ENCODE data around the gene DNM1. TPM values are rescaled to one million over a fixed set of nuclear protein-coding genes. Genes with fewer than 3 reads are reported as not detected.
A peak's percentile ranks its signal among the peaks of the same experiment; 100 is the strongest.

Gene DNM1
- total and polyA plus RNA-seq, 2 of the 8 experiments (the other 6 are each of a cell fraction or from before 2014, with no cell fraction given), result 34.3 to 62.7 TPM

DNA sequence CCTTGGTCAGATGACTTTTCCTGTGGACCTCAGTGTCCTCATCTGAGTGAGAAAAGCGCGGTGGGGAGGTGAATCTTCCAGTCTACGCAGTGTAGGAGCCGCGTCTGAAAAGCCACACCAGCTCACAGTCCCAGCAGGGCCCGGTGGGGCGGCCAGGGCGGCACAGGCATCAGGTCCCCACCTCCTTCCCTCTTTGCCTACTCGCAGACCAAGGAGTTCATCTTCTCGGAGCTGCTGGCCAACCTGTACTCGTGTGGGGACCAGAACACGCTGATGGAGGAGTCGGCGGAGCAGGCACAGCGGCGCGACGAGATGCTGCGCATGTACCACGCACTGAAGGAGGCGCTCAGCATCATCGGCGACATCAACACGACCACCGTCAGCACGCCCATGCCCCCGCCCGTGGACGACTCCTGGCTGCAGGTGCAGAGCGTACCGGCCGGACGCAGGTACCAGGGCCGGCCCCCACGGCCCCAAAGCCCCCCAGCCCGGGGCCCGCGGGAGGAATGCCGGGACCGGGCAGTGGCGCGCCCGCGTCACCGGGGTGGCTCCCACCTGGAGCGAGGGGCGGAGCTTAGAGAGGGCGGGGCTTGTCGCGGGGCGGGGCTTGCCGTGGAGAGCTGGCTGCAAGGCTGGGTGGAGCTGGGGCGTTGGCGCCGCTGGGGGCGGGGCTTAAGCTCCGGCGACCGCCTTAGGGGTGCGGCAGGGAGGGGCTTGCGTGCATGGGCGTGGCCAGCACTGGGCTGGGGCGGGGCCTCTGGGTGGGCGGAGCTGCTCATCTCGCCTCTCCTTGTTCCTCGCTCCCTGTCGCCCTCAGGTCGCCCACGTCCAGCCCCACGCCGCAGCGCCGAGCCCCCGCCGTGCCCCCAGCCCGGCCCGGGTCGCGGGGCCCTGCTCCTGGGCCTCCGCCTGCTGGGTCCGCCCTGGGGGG lies 47.0 kb downstream of the DNM1 start:
- peak overlapping the region; percentile 40 for H4K91ac ChIP-seq (replicated peaks; ENCODE audit: insufficient read length, low read length)
- peak overlapping the region; percentile 42; the same call in 1 of the 2 replicates for H4K8ac ChIP-seq (ENCODE audit: extremely low read depth, insufficient read depth, low read length)
- no peaks in the 10 kb centered on the region for H3K9me3 ChIP-seq (ENCODE audit: insufficient read depth in 2 of 2, low read depth in 1 of 2, low read length in 1 of 2)
- WGBS, 2 experiments (ENCODE audit: extremely low coverage in 1 of 2, insufficient coverage in 1 of 2, insufficient read length in 1 of 2, insufficient replicate concordance in 2 of 2, low coverage in 1 of 2, low lambda C conversion rate in 2 of 2, missing lambda C conversion rate in 1 of 2), result 14% methylated on average over 47 of the region's 81 CpGs; no CpG with 5 or more reads in 1 of the 2 experiments
- peaks cover 8 to 19% of the 10 kb centered on the region in 2 experiments for H4K20me1 ChIP-seq (replicated peaks in 1 of 2; ENCODE audit: control insufficient read depth in 1 of 2, insufficient read depth in 2 of 2, low read length in 2 of 2)
- no peak overlapping the region for H4K5ac ChIP-seq (ENCODE audit: insufficient read length, low read depth, low read length)
- no peak overlapping the region for H2AK5ac ChIP-seq (ENCODE audit: low read depth, low read length)
- FAIRE-seq (no peak), DNase-seq (ENCODE audit: low read depth in 1 of 2, low spot score in 2 of 2) (peak; percentile 93 to 100)
- CTCF ChIA-PET (ENCODE audit: partially characterized antibody), result interaction anchor here (1.0 to 2.2 kb wide), 4 partner anchors 9 to 150 kb away, joined by 3 to 13 read pairs (median 4); no protein-coding TSS in a partner anchor
- H3K36me3 ChIP-seq (ENCODE audit: control insufficient read depth in 2 of 4, insufficient read depth in 4 of 4, low read length in 3 of 4), result peaks cover 0 to 3% (median 0%) of the 10 kb centered on the region in 4 experiments; a peak in 2 of 8 replicates
- no peak overlapping the region for H2AFZ ChIP-seq (ENCODE audit: low read length)
- no peak overlapping the region for H2BK120ac ChIP-seq (replicated peaks; ENCODE audit: low read depth, low read length)
- peak overlapping the region; percentile 59 to 83 (median 63) for H3K4me3 ChIP-seq (ENCODE audit: extremely low read depth in 1 of 4, insufficient read depth in 2 of 4, low read depth in 3 of 4, low read length in 4 of 4)
- peaks cover 7 to 10% (median 9%) of the 10 kb centered on the region in 4 experiments for H3K4me1 ChIP-seq (replicated peaks in 1 of 4; ENCODE audit: control insufficient read depth in 3 of 4, insufficient read depth in 4 of 4, low read length in 3 of 4)
- no peak overlapping the region for H3K23ac ChIP-seq (ENCODE audit: insufficient read length)
- POLR2A ChIA-PET (ENCODE audit: partially characterized antibody), result interaction anchor here (0.7 to 2.4 kb wide), 15 partner anchors 9 to 99 kb away, joined by 3 to 10 read pairs (median 4); partner anchors contain the start of gene BBLN
- peaks cover 0 to 7% of the 10 kb centered on the region in 2 experiments; a peak in 1 of 4 replicates for H3K79me2 ChIP-seq (ENCODE audit: control insufficient read depth in 1 of 2, insufficient read depth in 2 of 2, low read length in 2 of 2)
- H2BK12ac ChIP-seq (ENCODE audit: low read depth, low read length), result no peak overlapping the region
- H3K18ac ChIP-seq (ENCODE audit: extremely low read depth, low read length), result peak overlapping the region; percentile 68; the same call in 1 of the 2 replicates
- H3K56ac ChIP-seq (replicated peaks; ENCODE audit: insufficient read length, low read depth, low read length), result no peak overlapping the region
- no peak overlapping the region for H3K27ac ChIP-seq (ENCODE audit: low read depth, low read length)
- 0 out of 2 replicates have a peak overlapping the region, but pooled peaks have one; percentile 32 for H2BK5ac ChIP-seq (ENCODE audit: low read depth, low read length)
- peak overlapping the region; percentile 5; the same call in 1 of the 2 replicates for H2BK15ac ChIP-seq (ENCODE audit: low read length)
- H2BK20ac ChIP-seq (ENCODE audit: low read length), result no peak overlapping the region
- peak overlapping the region in 3 of 4 experiments; percentile 31 to 75 (median 56); a peak in 3 of 7 replicates for H3K9ac ChIP-seq (replicated peaks in 1 of 4; ENCODE audit: extremely low read depth in 1 of 4, low read depth in 3 of 4, low read length in 3 of 4)
- H3K79me1 ChIP-seq (ENCODE audit: low read depth, low read length), result peaks cover 8% of the 10 kb centered on the region
- H3K4ac ChIP-seq (replicated peaks; ENCODE audit: insufficient read length, low read depth, low read length), result no peak overlapping the region
- no peaks in the 10 kb centered on the region; a peak in 1 of 7 replicates for H3K27me3 ChIP-seq (replicated peaks in 1 of 4; ENCODE audit: control insufficient read depth in 3 of 4, extremely low read depth in 1 of 4, insufficient read depth in 3 of 4, low read length in 3 of 4)
- no peak overlapping the region for H3K14ac ChIP-seq (ENCODE audit: insufficient read length)
- H3K4me2 ChIP-seq (ENCODE audit: insufficient read depth in 1 of 2, low read depth in 2 of 2, low read length in 2 of 2), result peak overlapping the region; percentile 56 to 85
- H3K23me2 ChIP-seq (ENCODE audit: low read depth, low read length), result peaks cover 11% of the 10 kb centered on the region
- TF ChIP-seq POU5F1 (IDR thresholded peaks at IDR 0.05; ENCODE audit: low read depth, low read length) (no peak), CBX5 (IDR thresholded peaks at IDR 0.05; ENCODE audit: low read depth, low read length) (no peak), JUN (IDR thresholded peaks at IDR 0.05; ENCODE audit: low read depth, low read length) (no peak), POLR2A (IDR thresholded peaks at IDR 0.05; ENCODE audit: control extremely low read depth in 1 of 2, low read depth in 2 of 2, low read length in 2 of 2) (peak in 1 of 2 experiments; percentile 60; a peak in 2 of 3 replicates), EP300 (IDR thresholded peaks at IDR 0.05; ENCODE audit: borderline replicate concordance in 1 of 2, low read depth in 2 of 2, low read length in 2 of 2) (peak in 1 of 2 experiments; percentile 29; a peak in 1 of 3 replicates), RNF2 (IDR thresholded peaks at IDR 0.05; ENCODE audit: borderline replicate concordance, low read depth, low read length, missing control alignments, poor library complexity, severe bottlenecking) (no peak)
- TF ChIP-seq, protein P1, sequence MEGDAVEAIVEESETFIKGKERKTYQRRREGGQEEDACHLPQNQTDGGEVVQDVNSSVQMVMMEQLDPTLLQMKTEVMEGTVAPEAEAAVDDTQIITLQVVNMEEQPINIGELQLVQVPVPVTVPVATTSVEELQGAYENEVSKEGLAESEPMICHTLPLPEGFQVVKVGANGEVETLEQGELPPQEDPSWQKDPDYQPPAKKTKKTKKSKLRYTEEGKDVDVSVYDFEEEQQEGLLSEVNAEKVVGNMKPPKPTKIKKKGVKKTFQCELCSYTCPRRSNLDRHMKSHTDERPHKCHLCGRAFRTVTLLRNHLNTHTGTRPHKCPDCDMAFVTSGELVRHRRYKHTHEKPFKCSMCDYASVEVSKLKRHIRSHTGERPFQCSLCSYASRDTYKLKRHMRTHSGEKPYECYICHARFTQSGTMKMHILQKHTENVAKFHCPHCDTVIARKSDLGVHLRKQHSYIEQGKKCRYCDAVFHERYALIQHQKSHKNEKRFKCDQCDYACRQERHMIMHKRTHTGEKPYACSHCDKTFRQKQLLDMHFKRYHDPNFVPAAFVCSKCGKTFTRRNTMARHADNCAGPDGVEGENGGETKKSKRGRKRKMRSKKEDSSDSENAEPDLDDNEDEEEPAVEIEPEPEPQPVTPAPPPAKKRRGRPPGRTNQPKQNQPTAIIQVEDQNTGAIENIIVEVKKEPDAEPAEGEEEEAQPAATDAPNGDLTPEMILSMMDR (IDR thresholded peaks at IDR 0.05; ENCODE audit: control extremely low read depth in 1 of 3, insufficient read depth in 1 of 3, low read depth in 1 of 3, low read length in 3 of 3), result no peak
